ENCODE measurements around the gene ADAM12. TPM values are rescaled to one million over a fixed set of nuclear protein-coding genes. Genes with fewer than 3 reads are reported as not detected.

ADAM12 gene
- total RNA-seq, 2 donors from 2014 or later, result 0.46 TPM; not detected in 1

GRCh38 chr10:126315494-126316177 is 72.6 kb downstream of the ADAM12 start:
- H3K36me3 ChIP-seq (ENCODE audit: control insufficient read depth, insufficient read depth, low read length), result no peaks in the 10 kb centered on the region
- WGBS, 2 experiments (ENCODE audit: insufficient coverage in 1 of 2, insufficient read length in 1 of 2), result 84 to 85% methylated on average over 10 to 12 of the region's 12 CpGs
- no peaks in the 10 kb centered on the region for H3K4me1 ChIP-seq (ENCODE audit: control insufficient read depth, insufficient read depth, low read length)
- TF ChIP-seq CTCF (conservative IDR thresholded peaks at IDR 0.05), result no peak
- H3K27me3 ChIP-seq (ENCODE audit: control insufficient read depth, insufficient read depth, low read length, poor library complexity, severe bottlenecking), result no peaks in the 10 kb centered on the region
- no peak overlapping the region for H3K27ac ChIP-seq (ENCODE audit: low read depth, low read length)
- Mint-ChIP-seq H3K36me3 (ENCODE audit: low read depth) (no peaks in the 10 kb centered on the region), H3K4me3 (no peak overlapping the region), H3K27ac (no peak overlapping the region), H3K4me1 (no peaks in the 10 kb centered on the region), H3K27me3 (ENCODE audit: insufficient read depth) (no peaks in the 10 kb centered on the region), H3K9me3 (no peaks in the 10 kb centered on the region)
- no peaks in the 10 kb centered on the region for H3K9me3 ChIP-seq (ENCODE audit: control insufficient read depth, low read length)
- no peak overlapping the region for H3K4me3 ChIP-seq (ENCODE audit: low read length)
- DNase-seq, result no peak
- no peak overlapping the region for H3K9ac ChIP-seq (ENCODE audit: extremely low read depth, low read length, poor library complexity, severe bottlenecking)

- 87 to 90% methylated on average over 7 to 14 of the region's 14 CpGs for WGBS, 2 experiments (ENCODE audit: insufficient coverage in 1 of 2, insufficient read length in 1 of 2)
- no peaks in the 10 kb centered on the region for H3K4me1 ChIP-seq (ENCODE audit: control insufficient read depth, insufficient read depth, low read length)
- H3K36me3 ChIP-seq (ENCODE audit: control insufficient read depth, insufficient read depth, low read length), result no peaks in the 10 kb centered on the region
- no peaks in the 10 kb centered on the region for H3K9me3 ChIP-seq (ENCODE audit: control insufficient read depth, low read length)
- Mint-ChIP-seq H3K27me3 (ENCODE audit: insufficient read depth) (no peaks in the 10 kb centered on the region), H3K36me3 (ENCODE audit: low read depth) (no peaks in the 10 kb centered on the region), H3K27ac (no peak overlapping the region), H3K4me1 (no peaks in the 10 kb centered on the region), H3K9me3 (no peaks in the 10 kb centered on the region), H3K4me3 (no peak overlapping the region)
- TF ChIP-seq CTCF (conservative IDR thresholded peaks at IDR 0.05), result no peak
- no peaks in the 10 kb centered on the region for H3K27me3 ChIP-seq (ENCODE audit: control insufficient read depth, insufficient read depth, low read length, poor library complexity, severe bottlenecking)
- DNase-seq, result no peak
- H3K9ac ChIP-seq (ENCODE audit: extremely low read depth, low read length, poor library complexity, severe bottlenecking), result no peak overlapping the region
- H3K27ac ChIP-seq (ENCODE audit: low read depth, low read length), result no peak overlapping the region
- no peak overlapping the region for H3K4me3 ChIP-seq (ENCODE audit: low read length)
Observed at GRCh38 chr10:126314863-126315493, 73.3 kb downstream of the ADAM12 start.

- Mint-ChIP-seq H3K27me3 (ENCODE audit: insufficient read depth) (no peaks in the 10 kb centered on the region), H3K4me1 (no peaks in the 10 kb centered on the region), H3K9me3 (no peaks in the 10 kb centered on the region), H3K36me3 (ENCODE audit: low read depth) (no peaks in the 10 kb centered on the region), H3K27ac (no peak overlapping the region), H3K4me3 (no peak overlapping the region)
- WGBS, 2 experiments (ENCODE audit: insufficient coverage in 1 of 2, insufficient read length in 1 of 2), result 95 to 100% methylated on average over 1 to 9 of the region's 9 CpGs
- TF ChIP-seq CTCF (conservative IDR thresholded peaks at IDR 0.05), result no peak
- Histone ChIP-seq H3K4me3 (ENCODE audit: low read length) (no peak overlapping the region), H3K27me3 (ENCODE audit: control insufficient read depth, insufficient read depth, low read length, poor library complexity, severe bottlenecking) (no peaks in the 10 kb centered on the region), H3K27ac (ENCODE audit: low read depth, low read length) (no peak overlapping the region), H3K4me1 (ENCODE audit: control insufficient read depth, insufficient read depth, low read length) (no peaks in the 10 kb centered on the region), H3K9ac (ENCODE audit: extremely low read depth, low read length, poor library complexity, severe bottlenecking) (no peak overlapping the region), H3K36me3 (ENCODE audit: control insufficient read depth, insufficient read depth, low read length) (no peaks in the 10 kb centered on the region), H3K9me3 (ENCODE audit: control insufficient read depth, low read length) (no peaks in the 10 kb centered on the region)
- DNase-seq, result no peak
Observed at GRCh38 chr10:126312167-126312566, 76.1 kb downstream of the ADAM12 start.

All from endodermal cell (in vitro differentiated cells).